GM18505 (cell line): ENCODE data around the gene OR4C46.
"Not testable (repeated sequence)": the region's sequence is repeated elsewhere in the genome, so short reads cannot be mapped to it uniquely, and the experiment has no call there.

Experiments used
- ATAC-seq: cut with Tn5 transposase; IDR thresholded peaks from one replicate; pipeline ENCODE4 v1.9.1; 2021; ENCODE audit not compliant: unreplicated experiment
- POLR2A ChIP-seq: IDR thresholded peaks from 4 replicates; pipeline ENCODE4 v1.6.1; 2011; ENCODE audit warnings: borderline replicate concordance; ENCODE audit not compliant: insufficient read depth, insufficient read length; ENCODE audit errors: extremely low read depth

OR4C46 gene

DNA sequence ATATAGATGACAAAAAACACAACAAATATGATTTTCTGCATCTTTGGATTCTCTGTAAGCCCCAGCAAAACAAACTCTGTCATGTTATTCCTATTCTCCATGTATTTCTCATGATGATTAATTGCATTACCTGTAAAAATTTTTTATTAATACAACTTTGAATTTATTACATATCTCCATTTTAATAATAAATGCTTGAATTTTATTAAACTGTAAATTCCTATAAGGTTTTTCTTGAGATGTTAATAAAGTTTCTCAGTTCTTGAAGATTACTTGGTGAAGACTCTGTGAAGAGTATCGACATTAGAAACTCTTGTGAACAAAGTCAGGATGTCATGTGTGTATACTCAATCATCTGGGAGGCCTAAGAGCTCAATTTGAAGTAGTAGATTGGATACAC is at the start of gene OR4C46:
Gene OR4C46, minus strand, starts transcription at position 101 of the 400 bp plus-strand sequence. Its CDS starts 0 bp downstream, at position 101.
- TF ChIP-seq POLR2A = no peak
- no peak for ATAC-seq

DNA sequence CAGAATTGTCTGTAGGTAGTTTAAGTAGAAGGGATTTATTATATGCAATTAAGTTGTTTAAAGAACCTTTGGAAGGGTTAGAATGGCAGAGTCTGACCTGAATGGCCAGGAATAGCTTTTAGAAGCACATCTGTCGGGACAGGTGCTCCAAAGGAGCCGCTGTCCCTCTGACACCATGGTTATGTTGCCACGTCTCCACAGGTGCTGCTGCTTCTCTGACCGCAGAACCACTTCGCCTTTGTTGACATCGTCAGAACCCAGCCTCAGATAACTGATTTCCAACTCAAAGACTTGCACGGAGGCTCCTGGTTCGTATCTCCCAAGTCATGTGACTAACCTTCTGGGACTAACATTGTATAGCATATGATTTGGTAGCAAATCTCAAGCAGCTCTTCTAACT is 41.8 kb upstream of the OR4C46 start:
- ATAC-seq = not testable (repeated sequence)

DNA sequence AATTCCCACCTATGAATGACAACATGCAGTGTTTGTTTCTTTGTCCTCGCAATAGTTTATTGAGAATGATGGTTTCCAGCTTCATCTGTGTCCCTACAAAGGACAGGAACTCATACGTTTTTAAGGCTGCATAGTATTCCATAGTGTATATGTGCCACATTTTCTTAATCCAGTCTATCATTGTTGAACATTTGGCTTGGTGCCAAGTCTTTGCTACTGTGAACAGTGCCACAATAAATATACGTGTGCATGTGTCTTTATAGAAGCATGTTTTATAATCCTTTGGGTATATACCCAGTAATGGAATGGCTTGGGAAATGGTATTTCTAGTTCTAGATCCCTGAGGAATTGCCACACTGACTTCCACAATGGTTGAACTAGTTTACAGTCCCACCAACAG is 42.4 kb downstream of the OR4C46 start:
- ATAC-seq = not testable (repeated sequence)

DNA sequence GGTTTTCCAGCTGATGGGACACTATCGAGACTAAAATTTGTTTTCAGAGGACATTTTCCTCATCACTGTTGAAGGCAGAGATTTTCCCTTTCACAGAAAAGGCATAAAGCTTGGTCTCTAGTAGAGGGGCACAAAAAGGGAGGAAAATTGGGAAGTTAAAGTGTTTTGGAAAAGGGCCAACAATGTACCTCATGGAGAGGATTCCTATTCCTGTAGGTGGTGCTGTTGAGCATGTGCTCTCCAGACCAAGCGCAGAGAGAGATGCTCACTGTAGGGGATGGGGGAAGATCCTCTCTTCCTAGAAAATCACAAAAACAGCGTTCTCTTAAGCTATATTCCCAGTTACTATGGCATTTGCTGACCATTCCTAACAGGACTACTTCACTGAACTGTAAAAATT is 44.9 kb downstream of the OR4C46 start:
- no peak for TF ChIP-seq POLR2A
- ATAC-seq = no peak

DNA sequence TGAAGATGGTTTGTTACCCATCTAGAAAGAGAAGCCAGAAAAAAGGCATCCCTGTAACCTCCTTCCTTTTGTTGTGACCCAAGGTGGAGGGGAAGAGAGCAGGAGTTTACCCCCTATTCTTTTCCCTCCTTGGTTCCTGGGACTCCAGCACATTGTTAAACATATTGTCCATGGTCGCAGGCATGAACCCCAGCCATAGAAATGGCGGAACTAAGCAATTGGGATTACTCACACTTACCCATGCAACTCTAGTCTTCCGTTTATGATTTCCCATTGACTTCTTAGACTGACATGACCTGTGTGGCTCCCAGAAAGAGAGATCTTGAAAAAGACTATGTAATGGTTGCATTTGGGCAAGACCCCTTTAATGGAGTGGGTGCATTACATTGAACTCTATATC is 45.4 kb downstream of the OR4C46 start:
- TF ChIP-seq POLR2A = no peak
- ATAC-seq = no peak
